HG03066 (cell line): ENCODE measurements around the gene LDB2.

Source experiments
- ATAC-seq: cut with Tn5 transposase; IDR thresholded peaks from one replicate; pipeline ENCODE4 v1.9.1; 2021; ENCODE audit warnings: low read depth; ENCODE audit not compliant: unreplicated experiment

Gene LDB2

DNA sequence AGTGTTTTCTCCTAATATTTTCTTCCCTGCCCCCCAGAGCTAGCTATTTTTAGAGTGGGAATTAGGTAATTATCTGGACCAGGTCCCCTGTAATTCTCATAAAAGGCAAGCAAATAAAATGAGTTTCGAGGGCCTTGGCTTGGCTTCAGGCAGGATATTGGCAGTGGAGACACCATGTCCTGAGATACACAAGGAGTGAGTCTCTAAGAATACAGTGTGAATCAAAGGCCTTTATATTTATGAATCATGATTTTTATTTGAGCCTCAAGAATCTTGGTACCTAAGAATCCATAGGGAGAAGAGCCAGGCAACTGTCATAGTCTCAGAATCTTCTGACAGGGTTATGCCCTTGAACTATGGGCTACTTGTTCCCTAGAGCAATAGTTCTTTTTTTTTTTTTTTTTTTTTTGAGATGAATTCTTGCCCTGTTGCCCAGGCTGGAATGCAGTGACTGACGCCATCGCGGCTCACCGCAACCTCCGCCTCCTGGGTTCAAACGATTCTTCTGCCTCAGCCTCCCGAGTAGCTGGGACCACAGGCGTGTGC lies 205.4 kb downstream of the LDB2 start:
- ATAC-seq: no peak

DNA sequence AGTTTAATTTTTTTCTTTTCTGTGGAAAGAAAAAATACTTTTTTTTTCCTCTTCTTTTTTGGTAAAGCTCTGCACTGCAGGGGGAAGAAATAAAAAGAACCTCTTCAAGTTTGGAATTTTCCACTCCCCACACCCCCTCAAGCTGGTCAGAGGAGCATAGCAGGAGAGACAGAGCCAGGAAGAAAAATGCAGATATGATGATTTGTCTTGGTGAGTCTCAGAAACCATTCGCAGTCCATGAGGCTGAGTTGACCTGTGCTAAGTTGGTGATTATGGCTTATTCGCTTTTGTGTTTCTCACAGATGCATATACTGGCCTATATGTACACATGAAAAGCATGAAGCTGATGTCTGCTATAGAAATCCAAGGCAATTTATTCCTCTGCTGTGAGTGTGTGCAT lies 205.9 kb downstream of the LDB2 start:
- no peak for ATAC-seq

DNA sequence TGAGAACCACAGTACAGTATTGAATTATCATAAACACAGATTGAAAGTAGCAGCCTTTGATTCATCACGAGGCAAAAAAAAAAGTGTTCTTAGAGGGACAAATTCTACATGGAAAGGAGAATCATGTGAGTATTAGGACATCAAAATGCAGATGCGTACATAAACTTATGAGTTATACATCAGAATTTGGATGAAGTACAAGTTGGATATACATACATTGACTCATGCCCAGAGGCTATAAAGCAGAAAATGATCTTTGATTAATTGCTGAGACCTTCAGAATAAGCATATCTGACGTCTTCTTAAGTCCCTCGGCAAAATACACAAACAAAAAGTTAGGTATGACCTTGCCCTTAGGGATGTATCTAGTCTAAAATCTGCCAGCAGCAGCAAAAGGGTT lies 206.4 kb downstream of the LDB2 start:
- ATAC-seq: no peak

DNA sequence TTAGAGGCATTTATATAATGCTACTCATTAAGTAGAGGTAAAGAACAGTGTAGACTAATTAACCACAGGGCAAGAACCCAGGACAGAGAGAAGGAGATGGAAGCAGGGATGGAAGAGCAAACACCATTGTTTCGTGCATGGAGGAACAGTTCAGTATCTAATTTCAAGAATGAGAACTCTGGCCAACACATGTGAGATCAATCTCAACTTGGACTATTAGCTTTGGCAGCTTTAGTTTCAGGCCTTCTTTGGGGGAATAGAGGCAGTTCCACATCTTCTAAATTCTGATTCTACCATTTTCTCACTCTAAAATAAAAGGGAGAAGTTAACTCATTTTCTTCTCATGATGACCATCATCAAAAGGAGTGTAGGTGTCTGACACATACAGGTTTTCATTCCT lies 207.0 kb downstream of the LDB2 start:
- ATAC-seq: no peak

DNA sequence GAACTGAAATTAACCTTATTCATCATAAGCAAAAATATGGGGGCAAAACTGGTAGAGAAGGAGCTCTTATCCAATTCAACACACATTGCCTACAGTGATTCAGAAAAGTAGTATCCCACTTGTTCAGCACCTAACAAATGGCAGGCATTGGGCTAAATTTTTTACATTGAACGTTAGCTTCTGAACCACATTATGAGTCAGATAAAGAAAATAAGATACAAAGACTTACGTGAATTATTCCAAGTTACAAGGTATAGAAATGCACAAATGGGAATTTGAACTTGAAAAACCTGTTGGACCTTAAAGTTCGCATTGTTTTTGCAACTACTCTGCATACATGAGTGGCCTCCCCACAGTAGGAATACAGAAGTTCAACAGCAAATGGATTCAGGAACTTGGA lies 210.6 kb downstream of the LDB2 start:
- ATAC-seq: no peak

DNA sequence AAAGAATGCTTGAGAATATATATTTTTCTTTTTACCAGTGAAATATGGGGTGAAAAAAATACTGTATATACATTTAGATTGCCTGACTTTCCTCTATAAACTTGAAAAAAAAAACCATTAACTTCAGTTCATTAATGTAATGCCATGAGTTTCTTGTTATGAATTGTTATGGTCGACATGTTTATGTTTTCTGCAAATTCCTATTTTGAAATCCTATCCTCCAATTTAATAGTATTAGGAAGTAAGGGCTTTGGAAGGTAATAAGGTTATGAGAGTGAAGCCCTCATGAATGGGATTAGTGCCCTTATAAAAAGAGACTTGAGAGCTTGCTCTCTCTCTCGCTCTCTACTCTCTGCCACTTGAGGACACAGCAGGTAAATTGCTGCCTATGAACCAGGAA lies 211.4 kb downstream of the LDB2 start:
- no peak for ATAC-seq

DNA sequence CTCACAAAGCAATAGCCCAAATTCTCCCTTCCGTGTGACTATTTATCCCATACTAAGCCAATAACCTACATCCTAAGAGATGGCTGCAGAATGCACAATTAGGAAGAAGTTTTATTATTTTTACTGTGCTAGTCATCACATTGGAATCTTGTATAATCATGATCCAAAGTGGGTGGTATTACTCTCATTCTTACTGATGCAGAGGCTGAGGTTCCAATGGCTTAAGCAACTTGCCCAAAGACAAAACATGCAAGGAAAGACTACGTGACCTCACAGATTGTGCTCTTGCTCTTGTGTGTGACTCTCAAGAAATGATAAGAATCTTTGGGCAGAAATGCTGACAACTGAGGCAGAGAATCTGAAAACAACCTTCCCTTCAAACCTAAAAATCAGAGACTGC lies 212.2 kb downstream of the LDB2 start:
- ATAC-seq: no peak

DNA sequence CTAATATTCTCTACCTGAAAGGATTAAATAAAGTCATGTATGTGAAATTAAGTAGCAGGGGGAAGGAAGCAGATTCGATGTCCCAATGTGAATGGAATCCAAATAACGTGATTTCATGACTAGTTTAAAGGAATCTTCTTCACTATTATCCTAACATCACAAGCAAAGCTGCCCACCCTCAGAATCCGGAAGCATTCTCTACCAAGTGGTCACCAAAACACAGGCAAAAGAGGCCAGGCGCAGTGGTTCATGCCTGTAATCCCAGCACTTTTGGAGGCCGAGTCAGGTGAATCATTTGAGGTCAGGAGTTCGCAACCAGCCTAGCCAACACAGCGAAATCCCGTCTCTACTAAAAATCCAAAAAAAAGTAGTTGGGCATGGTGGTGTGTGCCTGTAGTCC lies 212.9 kb downstream of the LDB2 start:
- no peak for ATAC-seq

DNA sequence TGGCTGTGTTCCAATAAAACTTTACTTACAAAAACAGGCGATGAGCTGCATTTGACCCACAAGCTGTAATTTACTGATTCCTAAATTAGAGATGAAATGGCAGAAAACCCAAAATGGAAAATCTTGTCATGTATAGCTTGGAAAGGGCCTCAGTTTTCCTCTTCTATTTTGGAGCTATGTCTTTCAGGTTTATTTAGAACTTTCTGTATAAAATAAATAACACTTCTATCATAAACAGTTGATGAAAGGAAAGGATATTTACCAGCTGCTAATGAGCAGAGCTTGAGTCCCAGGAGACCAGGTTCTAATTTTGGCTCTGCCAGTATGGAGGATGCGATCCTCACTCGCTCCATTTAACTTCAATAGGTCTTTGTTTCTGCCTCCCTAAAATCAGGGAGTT lies 213.5 kb downstream of the LDB2 start:
- no peak for ATAC-seq

DNA sequence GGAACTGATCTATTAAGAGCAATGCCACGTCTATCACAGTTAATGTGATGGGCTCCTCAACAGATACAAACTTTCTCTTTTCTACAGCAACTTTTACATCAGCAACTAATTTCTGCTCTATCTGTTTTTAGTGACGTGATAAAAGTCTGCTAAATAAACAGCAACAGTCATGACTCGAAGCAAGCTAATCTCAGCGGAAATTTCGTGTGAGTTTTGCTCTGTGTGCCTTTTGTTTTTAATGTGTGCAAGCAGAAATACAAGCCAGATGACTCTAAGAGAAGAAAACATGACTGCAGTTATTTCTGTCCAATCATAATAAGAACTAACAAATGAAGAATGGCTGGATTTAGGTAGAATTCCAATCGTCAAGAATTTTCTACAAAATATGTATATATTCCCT lies 214.3 kb downstream of the LDB2 start:
- no peak for ATAC-seq

DNA sequence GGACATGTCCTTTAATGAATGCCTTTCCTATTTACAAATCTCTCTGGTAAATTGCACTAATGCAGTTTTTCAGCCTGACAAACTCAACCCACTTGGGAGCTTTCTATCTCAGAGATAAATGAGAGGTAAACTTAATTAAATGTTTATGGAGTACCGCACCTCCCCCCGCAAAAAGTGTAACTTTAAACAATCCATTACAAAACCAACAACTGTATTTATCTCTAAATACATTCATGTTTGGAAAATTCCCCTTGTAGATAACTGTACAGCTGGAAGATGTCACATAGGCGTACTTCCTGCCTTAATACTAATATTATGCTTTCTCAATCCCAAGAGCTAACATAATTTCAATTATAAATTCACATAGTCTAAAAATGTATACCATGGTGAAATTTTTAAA lies 215.5 kb downstream of the LDB2 start:
- no peak for ATAC-seq

DNA sequence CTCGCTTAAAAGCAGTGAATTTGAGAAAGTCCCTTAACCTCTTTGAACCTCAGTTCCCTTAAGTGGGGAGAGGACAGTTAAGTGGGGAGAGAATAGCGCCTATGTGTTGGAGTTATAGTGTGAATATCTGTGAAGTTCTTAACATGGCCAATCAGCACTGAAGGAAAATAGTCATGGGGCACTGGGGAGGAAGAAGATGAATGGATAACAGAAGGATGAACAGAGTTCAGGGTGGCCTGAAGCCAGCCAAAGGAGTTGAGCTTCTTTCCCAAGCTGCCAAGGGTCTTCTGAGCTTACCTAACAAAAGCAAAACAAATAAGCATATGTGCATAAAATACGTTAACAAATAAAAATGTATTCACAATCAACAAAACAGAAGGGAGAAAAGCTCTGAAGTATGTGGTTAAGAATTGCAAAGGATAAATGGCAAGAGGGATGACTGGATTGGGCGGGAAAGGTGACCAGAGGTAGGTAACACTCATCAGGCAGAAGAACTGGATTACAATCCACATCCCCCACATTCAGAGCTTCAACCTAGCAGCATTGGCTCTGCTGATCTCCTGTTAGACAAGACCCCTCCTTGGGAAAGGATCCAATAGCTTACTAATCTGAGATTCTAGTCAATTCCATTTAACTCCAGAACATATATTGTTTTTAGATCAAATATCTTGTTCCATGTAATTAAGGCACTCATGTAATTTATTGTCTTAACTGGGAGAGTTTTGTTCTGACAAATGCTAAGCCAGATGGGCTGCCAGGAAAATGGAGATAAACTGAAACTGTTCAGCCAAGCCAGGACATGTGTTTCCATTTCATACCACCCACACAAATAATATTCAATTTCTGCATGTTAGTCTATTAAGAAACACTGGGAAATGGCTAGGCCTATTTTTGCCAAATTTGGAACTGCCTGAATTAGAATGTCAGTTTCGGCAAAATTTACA lies 221.2 kb downstream of the LDB2 start:
- no peak for ATAC-seq

DNA sequence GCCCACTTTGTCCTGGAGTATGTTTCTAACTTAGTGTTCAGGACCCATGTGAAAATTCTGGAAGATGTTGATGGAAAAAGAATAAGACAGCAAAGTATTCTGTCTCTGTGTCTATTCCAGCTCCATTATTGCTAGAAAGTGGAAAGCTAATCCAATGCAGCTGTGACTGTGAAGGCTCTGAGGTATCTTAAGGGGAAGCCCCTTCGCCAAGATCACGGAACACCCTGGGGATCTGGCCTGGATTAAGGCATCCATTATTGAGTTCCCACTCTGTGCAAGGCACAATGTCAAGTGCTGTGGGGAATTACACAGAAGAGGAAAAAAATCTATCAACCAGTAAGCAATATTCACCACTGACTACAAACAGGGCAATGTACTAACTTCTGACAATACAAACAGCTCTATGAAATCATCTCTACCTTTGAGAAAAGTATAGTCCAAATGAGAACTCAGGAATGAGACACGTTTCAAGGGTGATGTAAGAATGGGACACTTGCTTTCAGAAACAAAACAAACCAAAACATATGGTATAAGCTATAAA lies 222.1 kb downstream of the LDB2 start:
- no peak for ATAC-seq

DNA sequence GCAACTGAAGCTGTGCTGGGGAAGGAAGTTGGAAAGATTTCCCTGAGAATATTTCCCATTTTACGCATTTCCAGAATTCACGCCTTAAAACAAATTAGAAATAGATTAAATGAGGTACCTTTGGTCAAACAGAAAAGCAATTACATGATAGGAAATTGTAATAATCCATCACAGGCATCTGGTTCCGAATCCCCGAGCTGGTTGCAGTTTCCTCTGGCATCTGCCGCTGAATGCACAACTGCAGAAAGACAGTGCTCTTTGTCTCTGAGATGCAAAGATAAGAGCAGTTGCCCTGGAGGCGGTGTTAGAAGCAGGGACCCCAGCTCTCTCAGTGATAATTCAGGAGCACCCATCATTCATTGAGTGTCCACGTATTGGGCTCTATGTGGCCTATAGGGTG lies 224.4 kb downstream of the LDB2 start:
- ATAC-seq: no peak

DNA sequence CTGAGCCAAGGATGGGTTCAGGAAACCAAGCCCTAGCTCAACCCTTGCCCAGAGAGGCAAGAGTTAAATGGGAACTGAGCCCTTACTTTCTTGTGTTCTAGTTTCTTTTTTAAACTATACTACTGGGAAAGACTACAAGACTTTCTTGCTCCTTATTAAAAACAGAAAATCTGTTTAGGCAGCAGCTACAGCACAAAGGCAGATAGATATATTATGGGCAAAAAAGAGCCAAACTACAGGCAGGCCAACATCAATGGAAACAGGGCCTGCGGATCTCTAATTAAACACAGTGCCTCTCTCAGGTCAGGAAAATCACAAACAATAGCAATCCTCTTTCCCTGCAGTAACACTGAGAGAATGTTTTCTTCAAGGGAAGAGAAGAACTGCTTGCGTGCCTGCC lies 226.0 kb downstream of the LDB2 start:
- ATAC-seq: no peak

DNA sequence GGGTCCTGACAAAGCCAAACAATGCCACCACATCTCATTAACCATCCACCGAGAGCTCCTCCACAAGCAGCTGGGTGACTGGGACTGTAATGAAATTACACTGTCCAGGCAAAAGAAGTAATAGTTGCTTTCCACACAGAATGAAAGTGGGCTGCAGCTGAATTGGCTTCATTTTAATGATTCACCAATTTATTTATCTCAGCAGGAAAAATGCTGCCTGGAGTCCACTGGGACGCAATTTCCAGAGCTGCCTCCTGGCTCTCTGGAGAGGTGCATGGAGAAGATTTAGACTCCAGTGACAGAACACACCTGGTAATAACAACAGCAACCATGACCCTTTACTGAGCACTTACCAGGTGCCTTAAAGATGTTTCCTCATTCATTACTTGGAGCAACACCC lies 226.7 kb downstream of the LDB2 start:
- ATAC-seq: no peak

DNA sequence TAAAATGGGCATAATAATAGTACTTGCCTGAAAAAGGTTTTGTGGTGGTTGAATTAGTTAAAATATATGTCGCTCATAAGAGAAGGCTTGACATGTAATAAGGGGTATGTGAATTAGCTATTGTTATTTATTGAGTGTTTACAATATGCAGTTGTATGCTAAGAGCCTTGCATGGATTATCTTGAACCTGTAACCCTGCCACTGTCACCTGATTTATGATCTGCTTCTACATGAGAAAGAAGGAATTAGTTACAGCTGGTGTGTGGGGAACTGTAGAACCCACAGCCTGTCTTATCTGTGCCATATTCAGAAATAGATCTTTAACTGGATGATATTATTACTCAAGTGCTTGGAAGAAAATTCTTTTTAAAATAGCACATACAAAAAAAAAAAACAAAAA lies 227.7 kb downstream of the LDB2 start:
- no peak for ATAC-seq

DNA sequence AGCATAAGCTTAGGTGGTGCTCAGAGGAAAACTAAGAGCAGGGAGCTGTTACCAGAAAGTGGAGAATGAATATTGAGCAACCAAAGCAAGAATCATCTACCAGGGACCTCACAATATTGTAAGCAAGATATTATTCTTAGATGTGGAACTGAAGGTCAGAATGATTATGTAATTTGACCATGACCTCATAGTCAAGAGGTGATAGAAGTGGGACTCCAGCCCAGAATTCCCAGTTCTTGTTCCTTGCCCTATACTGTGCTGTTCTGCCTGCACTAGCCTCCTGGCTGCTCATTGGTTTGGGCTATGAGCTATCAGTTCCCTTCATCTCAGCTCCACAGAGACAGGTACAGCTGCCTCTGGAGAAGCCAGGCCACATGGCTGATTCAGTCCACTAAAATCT lies 229.4 kb downstream of the LDB2 start:
- no peak for ATAC-seq

DNA sequence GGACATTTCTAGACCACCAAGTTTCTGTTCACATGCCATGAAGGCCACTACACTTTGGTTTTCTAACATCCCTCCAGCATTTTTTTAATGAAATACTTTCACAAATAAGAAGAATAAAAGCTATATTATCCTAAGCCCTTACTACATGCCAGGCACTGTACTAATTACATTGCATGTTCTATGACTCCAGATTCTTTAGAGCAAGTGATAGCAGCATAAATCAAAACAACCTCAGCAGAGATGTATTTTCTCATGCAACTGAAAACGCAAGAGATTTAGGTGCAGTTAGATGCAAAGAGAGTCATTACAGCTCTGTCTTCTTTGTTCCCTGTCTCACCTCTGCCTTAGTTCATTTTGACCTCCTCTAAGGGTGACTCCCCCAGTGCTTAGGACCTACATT lies 230.0 kb downstream of the LDB2 start:
- ATAC-seq: no peak

DNA sequence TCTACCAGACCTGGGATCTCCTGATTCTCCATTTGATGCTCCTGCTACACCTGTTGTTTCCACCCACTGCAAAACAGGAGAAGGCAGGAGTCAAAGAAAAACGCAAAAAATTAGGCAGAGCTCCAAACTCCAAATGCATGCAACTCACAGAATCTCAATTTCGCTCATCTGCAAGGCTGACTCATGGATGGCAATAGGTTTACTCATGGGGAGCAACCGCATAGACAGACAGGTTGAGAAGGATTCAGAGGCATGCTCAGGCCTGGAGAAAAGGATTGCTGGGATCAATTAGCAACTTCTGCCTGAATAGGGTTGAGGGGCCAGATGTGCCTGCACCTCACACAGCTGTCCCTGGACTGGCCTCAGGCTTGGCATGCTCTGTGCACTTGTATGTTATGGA lies 231.0 kb downstream of the LDB2 start:
- no peak for ATAC-seq

DNA sequence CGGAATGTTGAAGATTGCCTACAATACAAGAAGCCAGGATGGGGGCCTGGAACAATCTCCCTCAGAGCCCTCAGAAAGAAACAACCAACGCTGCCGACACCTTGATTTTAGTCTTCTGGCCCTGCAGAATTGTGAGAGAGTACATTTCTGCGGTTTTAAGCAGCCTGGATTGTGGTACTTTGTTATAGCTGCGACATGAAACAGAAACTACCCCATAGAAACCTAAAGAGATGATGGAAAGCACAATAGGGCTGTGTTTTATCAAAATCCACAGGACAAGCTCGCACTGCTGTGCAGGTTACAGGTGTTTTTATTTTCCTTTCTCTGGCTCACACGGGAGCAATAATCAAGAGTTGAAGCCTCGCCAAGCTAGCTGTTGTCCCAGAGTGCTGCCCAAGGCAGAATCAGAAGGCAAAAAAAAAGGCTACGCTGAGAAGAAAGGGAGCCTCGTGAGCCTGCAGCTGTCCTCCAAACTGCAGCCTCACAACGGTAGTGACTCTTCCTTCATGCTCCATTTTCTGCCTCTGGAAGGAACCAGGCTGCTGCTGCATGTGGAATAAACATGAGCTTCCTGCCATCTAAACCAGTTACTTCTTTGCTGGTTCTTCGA lies 232.4 kb downstream of the LDB2 start:
- ATAC-seq: no peak

DNA sequence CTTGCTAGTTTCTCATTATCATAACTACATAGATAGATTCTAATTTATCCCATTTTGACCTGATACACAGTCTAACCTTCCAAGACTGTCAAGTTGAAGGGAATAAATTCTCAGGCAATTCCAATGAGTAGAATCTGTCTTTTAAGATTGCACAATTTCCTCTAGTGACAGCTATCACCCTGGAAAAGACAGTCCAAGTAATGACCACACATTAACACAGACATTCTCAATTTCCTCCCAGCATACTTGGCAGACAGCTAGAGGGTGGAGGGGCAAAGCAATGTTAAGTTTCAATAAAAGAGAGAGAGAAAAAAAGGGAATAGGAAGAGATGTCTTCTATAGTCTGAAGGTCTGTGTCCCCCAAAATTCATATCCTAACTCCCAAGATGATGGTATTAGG lies 234.7 kb downstream of the LDB2 start:
- no peak for ATAC-seq
